Cerebellar nuclear complex (tissue), 1 donor: ENCODE results near the gene RPTOR.

Experiments
- DNase-seq, 2 experiments: peaks; one replicate each; lab custom pipeline; 2025; lab: John Stamatoyannopoulos, UW

Gene RPTOR

GRCh38 chr17:80666867-80667266 is 122.2 kb downstream of the RPTOR start:
- no peak for DNase-seq

DNA sequence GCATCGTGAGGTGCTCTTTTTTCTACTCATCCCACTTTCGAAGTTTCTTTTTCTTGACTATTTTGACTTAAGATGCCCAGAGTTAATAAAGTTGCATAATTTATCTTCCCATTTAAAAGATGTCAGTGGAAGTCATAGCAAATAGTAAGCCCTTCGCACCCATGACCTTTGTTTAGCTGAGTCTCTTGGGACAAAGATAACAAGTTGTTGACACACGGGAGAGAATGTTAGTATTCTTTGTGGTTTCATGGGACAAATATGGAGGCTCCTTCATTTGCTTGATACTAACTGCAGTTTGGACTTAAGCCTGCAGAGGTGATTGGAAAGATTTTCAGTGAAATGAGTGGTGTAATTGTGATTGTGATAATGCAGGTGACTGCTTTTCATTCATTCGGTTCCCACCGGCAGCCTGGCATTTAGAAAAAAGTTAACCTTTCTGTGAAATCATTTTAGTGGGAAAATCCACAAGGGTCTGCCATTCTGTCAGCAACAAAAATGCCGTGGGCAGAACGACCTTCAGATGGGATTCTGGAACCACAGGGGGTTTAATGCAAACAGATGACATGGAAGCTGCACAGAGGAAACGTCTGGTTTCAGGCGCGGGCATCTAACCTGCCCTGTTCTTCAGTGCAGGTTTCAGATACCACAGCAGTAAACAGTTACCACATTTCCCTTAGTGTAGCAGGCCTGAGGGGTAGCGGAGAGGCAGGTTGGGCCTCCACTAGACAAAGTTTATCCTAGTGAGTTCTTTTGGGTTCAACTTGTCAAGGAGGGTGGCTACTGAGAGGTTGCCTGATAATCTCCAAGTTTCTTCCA is 123.0 kb downstream of the RPTOR start:
- no peak for DNase-seq

DNA sequence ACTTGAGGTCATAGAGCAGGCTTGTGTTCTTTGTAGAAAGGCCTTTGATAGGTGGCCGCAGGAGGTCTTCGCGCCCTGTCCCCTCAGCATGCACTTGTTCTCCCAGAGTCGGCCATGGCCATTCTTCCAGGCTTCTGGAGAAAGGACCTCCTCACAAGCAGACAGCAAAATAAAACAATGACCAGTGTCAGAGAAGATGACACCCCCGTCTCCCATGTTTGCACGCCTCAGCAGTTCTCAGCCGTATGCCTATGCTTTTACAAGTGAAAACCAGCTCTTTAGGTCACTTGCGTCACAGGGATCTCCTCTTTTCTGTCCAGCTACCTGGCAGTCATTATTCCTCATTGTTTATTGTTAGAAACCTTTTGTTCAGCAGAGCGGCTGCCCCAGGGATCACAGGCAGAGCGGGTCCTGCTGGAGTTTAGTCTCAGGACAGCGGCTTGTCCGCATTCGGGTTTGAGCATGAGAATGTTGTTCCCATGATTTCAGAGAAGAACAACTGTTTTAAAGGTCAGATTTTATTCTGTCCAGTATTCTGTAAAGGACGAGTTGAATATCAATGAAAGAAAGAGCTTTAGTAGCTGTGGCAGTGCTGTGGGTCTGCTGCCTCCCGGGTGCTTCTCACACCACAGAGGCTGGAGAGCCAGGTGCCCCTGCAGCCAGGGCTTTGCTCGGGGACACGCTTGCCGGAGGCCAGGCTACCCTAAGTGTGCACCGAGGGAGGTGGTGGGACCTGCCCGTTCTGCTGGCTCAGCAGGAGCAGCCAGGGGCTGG is 123.9 kb downstream of the RPTOR start:
- no peak for DNase-seq

DNA sequence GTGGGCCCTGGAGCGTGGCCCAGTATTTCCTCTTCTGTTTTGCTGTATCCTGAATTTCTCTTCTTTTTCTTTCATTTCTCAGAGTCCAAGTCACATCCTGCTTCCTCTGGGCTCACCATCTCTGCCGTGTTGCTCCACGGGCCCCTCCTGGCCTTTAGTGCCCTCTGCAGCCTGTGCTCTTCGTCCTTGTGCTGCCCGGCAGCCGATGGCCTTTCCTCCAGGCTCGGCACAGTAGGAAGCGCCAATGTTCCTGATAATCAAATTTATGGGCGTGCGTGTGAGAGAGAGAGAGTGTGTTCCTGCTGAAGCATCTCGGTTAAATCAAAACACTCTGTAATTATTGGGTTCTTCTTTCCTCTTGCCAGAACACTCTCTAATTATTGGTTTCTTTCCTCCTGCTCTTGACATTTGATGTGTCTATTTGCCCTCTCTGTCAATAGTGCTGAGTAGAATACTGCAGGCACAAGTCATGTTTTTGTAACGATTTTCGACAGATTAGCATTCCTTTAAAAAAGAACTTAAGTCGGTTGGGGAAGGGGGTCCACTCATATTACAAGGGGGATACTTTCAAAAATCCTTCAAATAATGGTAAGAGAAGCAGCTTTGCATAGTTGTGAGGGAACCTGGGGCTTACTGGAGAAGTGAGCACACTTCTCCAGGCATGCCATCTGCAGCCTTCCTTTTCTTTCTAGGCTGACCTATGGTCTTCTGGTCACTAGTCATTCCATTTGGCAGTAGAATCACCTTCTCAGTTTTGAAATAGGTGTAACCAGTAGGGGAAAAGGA is 126.6 kb downstream of the RPTOR start:
- DNase-seq = no peak

GRCh38 chr17:80671825-80672110 is 127.1 kb downstream of the RPTOR start:
- no peak for DNase-seq

DNA sequence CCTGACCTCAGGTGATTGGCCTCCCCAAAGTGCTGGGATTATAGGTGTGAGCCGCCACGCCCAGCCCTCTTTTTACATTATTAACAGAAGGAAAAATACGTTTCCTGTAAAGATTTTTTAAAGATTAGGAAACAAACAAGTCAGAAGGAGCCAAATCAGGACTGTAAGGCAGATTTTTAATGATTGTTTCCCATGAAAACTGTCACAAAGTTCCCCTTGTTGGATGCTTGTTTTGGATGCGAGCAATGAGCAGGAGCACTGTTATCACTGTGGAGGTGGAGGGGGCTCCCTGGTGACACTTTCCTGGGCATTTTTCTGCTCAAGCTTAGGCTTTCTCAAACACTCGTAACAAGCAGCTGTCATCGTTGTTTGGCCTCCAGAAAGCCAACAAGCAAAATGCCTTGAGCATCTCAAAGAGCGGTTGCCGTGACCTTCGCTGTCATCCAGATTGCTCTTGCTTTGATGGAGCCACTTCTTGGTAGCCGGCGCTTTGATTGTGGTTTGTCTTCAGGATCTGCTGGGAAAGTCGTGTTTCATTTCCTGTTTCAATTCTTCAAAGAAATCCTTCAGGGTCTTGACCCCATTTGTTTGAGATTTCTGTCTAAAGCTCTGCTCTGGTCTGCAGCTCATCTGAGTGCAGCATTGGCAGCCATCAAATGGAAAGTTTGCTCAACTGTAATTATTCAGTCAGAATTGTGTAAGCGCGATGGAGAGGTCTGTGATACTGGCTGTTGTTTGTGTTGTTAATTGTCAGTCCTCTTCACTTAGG is 128.7 kb downstream of the RPTOR start:
- DNase-seq = no peak

GRCh38 chr17:80675438-80676095 is 130.9 kb downstream of the RPTOR start:
- DNase-seq = no peak

DNA sequence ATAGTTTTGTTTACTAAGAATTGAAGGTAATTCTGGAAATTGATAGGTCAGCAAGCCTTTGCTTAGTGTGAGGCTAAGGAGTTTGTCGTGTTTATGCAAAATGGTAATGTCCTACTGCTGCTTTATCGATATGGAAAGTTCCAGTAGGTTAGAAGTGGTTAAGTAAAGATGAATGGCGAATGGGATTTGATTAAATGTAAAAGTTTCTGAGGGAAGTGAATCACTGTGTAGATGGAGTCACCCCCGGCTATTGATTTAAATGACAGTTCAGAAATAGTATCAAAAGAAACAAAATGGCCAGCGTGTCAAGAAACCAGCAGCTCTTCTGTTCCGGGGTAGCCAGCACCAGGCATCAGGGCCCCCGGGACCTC is 131.4 kb downstream of the RPTOR start:
- DNase-seq = no peak

DNA sequence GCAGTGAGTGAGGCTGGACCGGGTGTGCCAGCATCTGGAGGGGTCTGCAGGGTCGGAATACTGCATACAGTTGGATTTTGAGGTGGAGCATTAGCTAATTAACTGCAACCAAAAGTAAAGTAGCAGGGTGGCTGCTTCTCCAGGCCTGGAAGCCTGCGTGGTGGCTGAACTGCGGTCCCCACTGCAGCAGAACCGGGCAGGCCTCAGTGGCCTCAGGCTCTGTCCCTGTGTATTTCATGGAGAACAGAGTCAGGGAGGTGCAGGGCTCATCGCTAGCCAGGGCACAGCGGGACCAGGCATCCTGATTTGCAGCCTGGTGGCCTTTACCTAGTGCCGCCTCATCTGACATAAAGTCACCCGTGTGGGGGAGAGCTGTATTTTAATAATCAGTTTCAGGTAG is 131.9 kb downstream of the RPTOR start:
- no peak for DNase-seq

- DNase-seq = no peak
Observed at GRCh38 chr17:80677214-80677756, 132.6 kb downstream of the RPTOR start.

GRCh38 chr17:80679816-80680215 is 135.2 kb downstream of the RPTOR start:
- DNase-seq = no peak

DNA sequence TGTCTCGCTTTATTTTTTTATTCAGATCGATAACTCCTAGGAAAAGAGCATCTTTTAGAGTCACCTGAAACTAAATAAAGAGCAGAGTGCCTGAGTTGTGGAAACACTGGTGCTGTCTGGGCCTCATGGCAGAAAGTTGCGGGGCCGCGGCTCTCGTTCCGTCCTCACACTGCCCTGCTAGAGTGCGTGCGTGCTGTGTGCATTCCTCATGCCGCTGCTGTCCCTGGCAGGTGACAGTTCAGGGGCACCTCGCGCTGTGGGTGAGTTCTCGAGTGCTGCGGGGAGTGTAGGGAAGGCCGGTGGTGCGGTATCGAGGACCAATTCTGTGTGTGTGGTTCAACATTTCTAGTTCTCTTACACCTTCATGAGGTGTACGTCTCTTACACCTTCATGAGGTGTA is 136.6 kb downstream of the RPTOR start:
- DNase-seq = no peak

- no peak for DNase-seq
Observed at GRCh38 chr17:80682372-80682771, 137.7 kb downstream of the RPTOR start.

DNA sequence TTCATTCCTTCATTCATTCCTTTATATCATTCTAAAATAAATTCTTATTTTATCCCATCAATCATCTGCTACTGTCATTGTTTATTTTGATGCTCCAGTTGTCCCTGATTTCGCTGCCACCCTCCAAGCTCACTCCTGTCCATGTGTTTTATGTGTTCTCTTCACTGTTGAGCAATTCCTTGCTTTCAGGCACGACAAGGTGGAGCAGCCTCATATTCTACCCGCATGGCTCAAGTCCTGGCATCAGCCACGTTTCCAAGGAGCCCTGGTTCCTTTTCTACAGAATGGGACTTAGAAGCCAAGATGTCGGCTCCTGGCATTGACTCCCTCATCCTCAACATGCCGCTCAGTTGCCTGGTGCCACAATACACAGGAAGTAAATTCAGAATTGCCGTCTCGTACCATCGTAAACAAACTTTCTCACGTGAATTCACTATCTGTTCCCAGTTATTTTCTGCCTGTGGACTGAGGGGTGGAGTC is 139.0 kb downstream of the RPTOR start:
- no peak for DNase-seq

DNA sequence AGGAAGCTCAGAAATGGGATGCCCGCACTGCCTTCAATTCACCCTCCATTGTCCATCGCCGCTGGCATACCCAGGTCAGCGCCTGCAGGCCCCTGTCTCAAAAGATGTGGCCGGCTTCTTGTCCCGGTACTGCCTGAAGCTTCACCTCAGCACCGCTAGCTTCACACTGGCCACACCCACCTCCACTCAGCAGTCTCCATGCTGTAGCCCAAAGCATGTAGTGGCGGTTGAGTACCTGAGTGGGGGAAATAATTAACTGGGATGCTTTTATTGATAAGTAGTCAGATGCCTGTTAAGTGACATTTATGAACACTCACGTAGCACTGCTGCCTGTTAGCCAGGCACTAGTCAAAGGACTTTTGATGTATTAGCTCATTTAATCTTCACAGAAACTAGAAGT is 143.2 kb downstream of the RPTOR start:
- no peak for DNase-seq

DNA sequence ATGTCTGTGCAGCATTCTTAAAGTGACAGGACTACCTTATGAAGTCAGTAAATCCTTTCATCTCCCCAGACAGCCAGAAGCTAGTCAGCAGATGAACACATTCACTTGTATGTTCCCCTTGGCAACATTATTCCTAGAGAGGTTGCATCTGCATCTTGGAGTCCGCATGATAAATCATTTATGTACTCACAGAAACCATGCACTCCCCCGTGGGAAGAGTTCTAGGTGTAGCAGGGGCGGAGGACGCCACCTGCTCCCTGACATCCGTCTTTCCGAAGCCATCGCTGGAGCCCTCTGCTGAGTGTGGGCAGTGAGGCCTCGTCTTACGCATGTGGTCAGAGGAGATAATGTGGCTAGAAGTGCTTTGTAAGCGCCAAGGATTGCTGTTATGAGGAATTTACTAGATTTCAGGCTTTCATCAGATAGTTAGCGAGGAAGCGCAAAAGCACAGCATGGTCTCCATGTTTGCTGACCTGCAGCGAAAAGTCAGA is 144.5 kb downstream of the RPTOR start:
- DNase-seq = no peak

- no peak for DNase-seq
Observed at GRCh38 chr17:80691784-80692183, 147.1 kb downstream of the RPTOR start.

- DNase-seq = no peak
Observed at GRCh38 chr17:80692931-80693467, 148.4 kb downstream of the RPTOR start.

- DNase-seq = no peak
Observed at GRCh38 chr17:80693511-80693910, 148.9 kb downstream of the RPTOR start.

DNA sequence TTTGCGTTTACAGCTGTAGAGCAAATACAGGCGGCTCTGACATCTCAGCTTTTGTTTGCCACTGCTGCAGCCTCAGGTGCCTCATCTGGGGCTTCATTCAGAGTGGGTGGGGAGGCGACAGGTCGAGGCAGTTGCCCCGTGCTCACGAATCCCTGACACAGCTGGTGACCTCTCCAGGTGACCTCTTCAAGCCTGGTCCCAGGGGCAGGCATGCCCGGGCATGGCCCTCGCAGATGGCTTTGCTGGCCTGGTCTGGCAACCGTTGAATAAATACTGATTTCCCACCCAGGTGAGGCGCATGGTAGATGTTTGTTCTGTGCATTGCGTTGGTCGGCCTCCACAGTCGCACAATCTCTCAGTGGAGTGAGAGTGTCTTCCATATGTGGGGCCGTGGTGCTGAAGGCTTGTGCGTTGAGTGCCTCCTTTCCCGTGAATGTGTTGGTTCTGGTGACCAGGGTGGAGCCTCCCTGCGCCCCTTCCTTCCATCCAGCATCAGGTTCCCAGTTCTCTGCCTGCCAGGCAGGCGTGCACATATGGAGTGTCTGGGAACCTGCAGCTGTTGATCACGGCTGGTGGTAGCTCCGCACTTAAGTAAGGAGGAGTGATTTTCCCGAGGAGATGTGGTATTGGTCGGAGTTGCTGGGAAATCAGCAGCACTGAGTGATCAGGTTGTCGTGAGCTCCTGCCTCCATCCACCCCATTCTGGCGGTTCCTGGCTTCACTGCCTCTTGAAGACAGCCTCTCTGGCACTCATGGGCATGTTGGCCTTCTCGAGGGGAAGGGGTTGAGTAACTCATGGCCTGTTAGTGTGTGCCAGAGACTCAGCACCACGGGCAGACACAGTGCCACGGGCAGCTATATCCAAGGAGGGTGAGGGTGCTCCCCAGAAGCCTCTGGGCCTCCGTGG is 149.7 kb downstream of the RPTOR start:
- no peak for DNase-seq
